Limb (tissue), 2 donors: Measurements from ENCODE around the gene USP25.
A peak's percentile ranks its signal among the peaks of the same experiment; 100 is the strongest.

Experiments
- DNase-seq, 2 donors: peaks; one replicate each; pipeline ENCODE4 v3.0.0-alpha.2; 2016; ENCODE audit errors: extremely low spot score in 2 of 2

USP25 gene, protein sequence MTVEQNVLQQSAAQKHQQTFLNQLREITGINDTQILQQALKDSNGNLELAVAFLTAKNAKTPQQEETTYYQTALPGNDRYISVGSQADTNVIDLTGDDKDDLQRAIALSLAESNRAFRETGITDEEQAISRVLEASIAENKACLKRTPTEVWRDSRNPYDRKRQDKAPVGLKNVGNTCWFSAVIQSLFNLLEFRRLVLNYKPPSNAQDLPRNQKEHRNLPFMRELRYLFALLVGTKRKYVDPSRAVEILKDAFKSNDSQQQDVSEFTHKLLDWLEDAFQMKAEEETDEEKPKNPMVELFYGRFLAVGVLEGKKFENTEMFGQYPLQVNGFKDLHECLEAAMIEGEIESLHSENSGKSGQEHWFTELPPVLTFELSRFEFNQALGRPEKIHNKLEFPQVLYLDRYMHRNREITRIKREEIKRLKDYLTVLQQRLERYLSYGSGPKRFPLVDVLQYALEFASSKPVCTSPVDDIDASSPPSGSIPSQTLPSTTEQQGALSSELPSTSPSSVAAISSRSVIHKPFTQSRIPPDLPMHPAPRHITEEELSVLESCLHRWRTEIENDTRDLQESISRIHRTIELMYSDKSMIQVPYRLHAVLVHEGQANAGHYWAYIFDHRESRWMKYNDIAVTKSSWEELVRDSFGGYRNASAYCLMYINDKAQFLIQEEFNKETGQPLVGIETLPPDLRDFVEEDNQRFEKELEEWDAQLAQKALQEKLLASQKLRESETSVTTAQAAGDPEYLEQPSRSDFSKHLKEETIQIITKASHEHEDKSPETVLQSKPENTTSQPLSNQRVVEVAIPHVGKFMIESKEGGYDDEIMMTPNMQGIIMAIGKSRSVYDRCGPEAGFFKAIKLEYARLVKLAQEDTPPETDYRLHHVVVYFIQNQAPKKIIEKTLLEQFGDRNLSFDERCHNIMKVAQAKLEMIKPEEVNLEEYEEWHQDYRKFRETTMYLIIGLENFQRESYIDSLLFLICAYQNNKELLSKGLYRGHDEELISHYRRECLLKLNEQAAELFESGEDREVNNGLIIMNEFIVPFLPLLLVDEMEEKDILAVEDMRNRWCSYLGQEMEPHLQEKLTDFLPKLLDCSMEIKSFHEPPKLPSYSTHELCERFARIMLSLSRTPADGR

DNA sequence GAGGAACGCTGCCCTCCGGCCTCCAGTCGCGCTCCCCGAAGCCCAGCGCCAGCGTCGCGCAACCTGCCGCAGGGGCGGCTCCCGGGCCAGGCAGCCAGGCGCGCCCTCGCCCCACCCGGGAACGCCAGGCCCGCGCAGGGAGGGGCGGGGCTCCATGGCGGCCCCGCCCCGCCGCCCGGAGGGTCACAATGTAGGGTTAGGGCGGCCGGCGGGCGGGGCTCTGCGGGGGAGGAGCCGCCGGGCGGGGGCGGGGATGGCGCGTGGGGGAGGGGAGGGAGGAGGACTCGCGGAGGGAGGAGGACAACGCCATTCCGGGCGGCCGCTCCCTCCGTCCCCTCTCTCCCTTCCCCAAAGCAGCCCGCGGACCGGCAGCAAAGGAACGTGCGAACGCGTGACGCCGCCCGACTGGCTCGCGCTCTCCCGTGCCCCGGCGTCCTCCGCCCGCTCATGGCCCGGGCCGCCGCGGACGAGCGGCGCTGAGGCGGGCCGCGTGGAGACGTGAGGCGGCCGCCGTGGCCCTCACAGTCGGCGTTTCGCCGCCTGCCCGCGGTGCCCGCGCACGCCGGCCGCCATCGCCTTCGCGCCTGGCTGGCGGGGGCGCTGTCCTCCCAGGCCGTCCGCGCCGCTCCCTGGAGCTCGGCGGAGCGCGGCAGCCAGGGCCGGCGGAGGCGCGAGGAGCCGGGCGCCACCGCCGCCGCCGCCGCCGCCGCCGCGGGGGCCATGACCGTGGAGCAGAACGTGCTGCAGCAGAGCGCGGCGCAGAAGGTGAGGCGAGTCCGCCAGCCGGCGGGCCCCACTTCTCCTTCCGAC lies at the start of gene USP25:
Gene USP25 (plus strand): TSS at position 309 of the 810 bp plus-strand sequence. CDS start 412 bp downstream, at position 721.
- DNase-seq = peak; percentile 68 to 92

DNA sequence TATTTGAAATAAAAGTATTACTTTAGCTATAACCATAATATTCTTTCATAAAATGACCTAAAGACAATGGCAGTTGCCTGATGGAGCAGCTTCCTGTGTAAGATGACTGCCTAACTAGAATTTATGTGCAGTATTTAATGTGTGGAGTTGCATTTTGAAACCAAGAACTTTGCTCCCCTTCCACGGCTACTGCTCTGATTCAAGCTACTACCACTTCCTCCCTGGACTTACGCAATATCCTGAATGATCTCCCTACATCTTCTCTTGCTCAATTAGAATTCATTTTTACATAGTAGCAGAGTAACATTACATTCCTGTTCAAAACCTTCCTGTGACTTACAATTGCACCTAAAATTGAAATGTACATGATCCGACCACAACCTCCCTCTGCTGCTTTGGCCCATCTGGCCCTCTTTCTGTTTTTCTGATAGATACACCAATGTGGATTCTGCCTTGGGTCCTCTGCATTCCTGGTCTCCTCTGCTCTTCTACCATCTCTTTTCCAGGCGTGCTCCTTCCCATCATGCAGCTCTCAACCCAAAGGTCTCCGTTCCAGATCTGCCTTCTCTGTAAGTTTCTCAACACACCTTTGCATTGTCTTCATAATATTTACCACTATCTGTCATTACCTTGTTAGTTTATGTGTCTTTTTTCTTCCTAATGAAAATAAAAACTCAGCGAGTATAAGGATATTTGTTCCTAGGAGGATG lies 47.4 kb upstream of the USP25 start:
- no peak for DNase-seq

DNA sequence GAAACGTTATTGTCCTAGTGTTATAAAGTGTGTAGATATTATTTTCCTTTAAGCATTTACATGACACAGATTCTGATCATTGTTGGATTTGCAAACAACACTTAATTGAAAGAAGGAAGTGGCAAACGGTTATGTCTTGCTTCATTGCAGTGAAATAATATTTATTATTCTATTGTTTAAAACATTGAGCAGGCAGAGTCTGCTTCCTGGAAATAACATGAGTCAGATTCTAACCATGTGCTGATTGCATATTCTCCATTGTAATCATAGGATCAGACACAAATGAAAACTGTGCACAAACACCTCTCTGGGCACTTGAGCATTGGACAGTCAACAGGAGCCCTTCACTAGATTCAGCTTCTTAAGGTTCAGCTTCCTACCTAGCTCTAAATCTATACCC lies 46.8 kb upstream of the USP25 start:
- DNase-seq = no peak

DNA sequence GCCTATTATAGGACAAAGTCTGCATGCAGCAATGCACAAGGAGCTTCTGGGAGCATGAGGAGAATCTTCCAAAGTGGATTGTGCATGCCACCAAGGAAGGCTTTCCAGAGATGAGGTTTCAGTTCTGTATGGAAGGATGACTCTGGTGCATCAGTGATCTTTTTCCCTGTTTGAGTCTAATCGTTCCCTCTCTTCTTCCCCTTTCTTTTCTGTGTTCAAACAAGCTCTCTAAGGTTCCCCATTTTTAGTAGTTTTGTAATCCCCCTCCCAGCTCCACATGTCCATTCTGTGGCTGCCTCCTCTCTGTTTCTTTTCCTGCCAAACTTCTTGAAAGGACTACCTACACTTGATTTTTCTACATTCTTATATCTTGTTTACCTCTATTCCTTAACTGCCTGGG lies 43.3 kb upstream of the USP25 start:
- DNase-seq = no peak

DNA sequence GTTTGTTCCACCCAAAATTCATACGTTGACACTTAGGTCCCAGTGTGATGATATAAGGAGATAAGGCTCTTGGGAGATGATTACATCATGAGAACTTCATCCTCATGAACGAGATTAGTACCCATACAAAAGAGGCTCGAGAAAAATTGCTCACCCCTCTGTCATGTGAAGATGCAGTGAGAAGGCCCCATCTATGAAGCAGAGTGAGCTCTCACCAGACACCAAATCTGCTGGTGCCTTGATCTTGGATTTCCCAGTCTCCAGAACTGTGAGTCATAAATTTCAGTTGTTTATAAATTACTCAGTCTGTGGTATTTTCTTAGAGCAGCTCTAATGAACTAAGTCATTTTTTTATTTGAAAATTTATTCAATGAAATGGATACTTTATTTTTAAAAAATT lies 42.6 kb upstream of the USP25 start:
- no peak for DNase-seq

DNA sequence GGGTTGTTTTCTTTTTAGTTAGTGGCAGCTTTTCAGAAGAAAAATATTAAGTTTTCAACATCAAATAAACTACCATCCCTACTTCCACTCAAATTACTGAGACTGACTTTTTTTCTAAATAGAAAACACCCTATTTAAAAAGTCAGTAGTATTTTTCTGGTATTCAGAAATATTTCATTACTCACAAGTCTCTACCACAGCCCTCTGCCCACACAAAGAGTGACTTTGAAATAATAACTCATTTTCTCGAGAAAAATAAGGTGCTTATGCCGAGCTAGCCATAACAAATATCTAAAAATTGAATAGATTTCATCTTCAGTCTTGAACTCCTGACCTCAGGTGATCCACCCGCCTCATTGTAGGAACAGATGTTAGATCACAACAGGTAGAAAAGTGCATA lies 41.8 kb upstream of the USP25 start:
- DNase-seq = no peak

DNA sequence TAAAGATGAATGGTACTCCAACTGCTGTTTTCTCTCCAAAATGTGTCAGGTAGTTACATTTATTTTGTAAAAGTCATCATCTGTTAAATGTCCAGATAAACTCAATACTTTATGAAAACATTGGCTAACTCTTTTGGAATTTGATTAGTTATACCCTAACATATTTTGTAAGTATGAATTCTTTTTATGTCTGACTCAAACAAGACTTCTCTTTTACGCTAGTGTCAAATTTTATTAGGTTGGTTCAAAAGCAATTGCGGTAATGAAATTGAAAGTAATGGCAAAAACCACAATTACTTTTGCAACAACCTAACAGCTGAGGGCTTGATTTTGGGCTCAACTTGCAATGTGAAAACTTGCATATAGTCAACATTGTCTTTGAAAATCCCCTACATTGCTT lies 41.0 kb upstream of the USP25 start:
- DNase-seq = no peak

DNA sequence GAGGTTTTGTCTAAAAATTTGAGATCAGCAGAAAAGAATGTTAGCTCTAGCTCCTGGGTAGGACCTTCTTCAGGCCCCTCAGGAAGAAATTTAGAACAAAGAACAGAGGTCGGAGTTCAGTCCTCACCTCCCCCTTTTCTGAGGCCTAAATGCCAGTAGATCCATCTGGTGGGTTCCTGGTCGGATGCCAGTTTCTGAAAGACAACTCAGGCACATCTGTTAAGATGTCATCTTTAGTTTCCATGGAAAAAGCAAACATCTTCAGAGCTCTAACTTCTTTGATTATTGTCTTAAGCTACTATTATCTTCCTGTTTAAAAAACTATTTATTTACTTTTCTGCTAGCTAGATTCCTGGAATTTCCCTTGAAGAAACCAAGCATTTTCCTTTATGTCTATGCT lies 37.1 kb upstream of the USP25 start:
- no peak for DNase-seq

DNA sequence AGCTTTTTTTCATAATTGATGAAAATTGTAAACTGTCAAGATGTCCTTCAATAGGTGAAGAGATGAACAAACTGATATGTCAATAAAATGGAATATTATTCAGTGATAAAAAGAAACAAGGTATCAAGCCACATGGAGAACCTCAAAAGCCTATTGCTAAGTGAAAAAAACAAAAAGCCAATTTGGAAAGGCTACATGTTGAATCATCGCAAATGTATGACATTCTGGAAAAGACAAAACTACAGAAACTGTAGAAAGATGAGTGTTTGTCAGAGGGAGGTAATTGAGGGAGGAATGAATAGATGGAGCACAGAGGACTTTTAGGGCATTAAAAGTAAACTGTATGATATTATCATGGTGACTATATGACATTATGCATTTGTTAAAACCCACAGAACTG lies 34.5 kb upstream of the USP25 start:
- DNase-seq = no peak

DNA sequence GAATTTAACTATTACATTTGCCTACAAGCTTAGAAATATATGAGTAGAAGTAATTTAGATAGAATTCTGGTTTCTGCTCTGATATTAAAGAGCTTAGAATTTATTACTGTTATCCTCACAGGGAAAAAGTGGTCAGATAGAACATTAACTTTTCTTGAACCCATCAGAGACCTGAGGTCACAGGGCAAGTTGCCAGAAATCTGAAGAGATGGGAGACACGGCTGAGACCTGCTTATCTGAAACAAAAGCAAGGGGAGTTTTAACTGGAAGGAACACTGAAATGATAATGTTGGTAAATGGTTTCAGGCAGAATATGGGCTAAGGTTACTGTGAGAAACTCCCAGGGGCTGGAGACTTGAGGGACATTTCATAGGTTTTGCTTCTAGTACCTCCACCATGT lies 28.0 kb upstream of the USP25 start:
- DNase-seq = no peak

DNA sequence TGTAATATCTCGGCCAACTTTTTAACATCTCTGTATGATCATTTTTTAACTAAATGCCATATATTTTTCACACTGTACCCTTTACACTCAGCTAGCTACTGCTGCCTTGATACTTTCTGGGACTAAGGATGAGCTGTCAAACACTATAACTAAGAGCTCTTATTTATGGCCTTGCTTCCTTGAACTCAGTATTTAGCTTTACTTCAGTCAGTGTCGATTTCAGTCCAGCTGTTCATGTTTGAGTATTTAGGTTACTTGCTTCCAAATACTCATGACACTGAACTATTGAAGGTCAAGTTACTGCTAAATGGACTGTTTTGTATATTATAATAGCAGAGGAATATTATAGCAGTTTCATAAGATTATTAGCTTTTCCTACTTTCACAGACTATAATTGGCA lies 25.9 kb upstream of the USP25 start:
- DNase-seq = no peak

DNA sequence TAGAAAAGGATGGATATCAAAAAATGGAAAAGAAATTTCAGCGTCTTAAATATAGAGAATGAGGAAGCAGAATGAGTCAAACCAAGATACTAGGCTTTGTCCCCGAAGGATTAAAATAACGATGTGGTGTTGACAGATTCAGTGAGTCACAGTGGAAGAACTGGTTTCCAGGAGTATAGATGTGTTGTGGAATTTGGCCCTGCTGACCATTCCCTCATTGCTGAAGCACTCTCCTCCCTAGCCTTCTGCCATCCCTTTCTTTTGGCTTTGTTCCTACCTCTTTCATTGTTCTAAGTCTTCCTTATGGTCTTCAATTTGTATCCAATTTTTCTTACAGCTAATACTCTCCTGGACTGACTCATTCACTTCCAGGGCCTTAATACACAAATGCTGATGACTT lies 23.1 kb upstream of the USP25 start:
- DNase-seq = peak in 1 of 2 donors; percentile 43

DNA sequence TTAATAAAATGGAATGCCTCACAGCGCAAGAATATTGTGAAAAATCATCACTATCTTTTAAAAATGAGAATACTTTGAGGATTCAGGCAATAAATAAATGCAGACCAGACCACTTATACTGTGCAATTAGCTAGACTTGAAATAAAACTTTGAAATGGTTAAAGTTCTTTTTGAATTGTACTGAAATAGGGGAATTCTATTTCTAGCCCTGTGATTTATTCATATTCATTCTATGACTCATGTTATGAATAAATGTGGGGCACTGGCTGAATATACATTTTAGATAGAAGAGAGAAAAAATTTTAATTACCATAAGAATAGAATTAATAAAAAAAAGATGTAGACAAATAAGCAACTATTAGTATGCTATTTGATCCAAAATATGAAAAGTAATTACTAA lies 16.4 kb upstream of the USP25 start:
- no peak for DNase-seq

DNA sequence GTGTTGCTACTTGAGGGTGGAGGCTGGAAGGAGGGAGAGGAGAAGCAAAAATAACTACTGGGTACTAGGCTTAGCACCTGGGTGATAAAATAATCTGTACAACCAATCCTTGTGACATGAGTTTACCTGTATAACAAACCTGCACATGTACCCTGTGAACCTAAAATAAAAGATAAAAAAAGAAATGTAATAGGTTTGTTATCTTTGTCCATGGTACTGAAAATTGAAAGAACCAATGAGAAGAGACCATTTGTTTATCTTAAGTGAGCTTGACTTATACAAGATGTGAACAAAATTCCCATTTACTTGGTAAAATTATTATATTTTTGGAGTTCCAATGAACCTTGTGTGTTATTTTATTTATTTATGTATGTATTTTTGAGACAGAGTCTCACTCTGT lies 11.1 kb upstream of the USP25 start:
- DNase-seq = no peak

DNA sequence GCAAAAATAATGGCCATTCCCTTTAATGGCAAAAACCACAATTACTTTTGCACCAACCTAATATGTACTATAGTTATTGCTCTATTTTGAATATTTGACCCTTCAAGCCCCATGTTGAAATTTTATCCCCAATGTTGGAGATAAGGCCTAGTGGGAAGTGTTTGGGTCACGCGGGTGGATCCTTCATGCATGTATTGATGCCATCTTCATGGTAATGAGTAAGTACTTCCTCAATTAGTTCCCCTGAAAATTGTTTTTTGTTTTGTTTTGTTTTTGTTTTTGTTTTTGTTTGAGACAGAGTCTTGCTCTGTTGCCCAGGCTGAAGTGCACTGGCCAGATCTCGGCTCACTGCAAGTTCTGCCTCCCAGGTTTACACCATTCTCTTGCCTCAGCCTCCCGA lies 9.8 kb upstream of the USP25 start:
- DNase-seq = no peak

DNA sequence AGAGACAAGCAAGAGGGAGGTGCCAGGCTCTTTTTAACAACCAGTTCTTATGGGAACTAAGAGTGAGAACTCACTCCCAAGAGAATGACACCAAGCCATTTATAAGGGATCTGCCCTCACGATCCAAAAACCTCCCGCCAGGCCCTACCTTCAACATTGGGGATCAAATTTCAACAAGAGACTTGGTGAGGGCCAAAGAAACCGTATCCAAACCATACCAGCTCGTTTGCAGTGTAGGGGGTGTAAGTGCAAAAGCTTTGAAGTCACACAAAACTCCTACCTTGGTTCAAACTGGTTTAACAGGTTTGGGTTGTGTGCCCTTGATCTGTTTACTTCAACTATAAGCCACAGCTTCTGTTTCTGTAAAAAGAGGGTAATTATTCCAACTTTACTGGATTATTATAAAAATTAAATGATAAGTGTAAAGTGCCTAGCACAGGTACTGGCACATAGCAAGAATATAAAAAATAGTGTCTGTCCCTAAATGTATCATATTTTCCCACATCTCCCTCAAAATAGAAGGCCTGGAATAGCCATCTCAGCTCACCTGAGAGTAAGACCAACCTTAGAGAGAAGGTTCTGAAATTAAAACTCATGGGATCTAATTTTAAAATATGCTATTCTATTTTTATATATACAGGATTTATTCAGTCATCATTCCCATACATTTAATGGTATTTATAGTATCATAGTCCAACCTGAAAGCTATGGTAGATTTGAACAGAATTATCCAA lies 7.0 kb upstream of the USP25 start:
- no peak for DNase-seq

DNA sequence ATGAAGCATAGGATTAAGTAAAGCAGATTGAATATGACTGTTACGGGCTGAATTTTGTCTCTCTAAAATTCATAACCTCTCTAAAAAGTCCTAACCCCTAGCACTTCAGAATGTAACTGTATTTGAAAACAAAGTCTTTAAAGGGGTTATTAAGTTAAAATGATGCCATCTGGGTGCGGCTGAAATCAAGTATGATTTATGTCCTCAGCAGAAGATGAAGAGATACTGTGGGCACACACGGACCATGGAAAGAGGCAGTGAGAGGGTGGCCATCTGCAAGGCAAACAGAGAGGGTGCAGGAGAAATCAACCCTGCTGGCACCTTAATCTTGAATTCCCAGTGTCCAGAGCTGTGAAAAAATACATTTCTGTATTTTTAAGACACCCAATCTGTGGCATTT lies 3.8 kb upstream of the USP25 start:
- no peak for DNase-seq

DNA sequence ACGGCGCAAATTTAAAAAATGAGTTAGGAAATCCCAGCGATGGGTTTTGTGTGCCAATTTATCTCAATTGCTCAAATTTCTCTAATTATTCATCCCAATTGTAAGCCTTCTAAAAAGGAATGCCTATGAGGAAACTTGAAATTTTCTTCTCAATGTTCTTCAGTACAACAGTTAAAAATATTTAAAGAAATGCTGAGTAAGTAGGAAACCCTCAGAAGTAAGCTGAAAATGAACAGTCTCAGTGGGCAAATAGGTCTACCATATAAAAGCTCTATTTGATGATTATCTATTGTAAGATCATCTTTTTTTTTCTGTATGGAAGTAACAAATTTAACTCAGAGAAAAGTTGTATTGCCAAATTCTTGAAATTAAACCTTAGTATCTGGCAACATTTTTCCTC lies 1.7 kb upstream of the USP25 start:
- DNase-seq = no peak

DNA sequence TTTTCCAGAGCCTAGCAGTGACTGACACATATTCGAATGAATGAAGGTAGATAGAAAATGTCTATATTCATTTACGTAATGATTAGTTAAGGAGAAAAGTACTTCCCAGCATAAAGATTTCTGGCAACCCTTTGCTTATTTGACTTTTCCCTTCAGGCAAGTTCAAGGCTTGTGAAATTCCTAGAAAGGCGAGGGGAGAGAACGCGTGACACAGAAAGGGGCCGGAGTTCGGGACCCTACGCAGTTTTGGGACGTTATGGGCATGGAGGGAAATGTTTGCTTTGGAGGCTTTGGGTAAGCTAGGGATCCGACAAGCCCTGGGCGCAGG lies 472 bp upstream of the USP25 start:
- no peak for DNase-seq
